Measurements from ENCODE around the gene GPBAR1. TPM values are rescaled to one million over a fixed set of nuclear protein-coding genes. Genes with fewer than 3 reads are reported as not detected.
"Not testable (repeated sequence)": the region's sequence is repeated elsewhere in the genome, so short reads cannot be mapped to it uniquely, and the experiment has no call there.

GPBAR1 gene
- polyA plus RNA-seq, 3 donors from 2014 or later, result 0.19 to 2.9 (median 0.22) TPM

DNA sequence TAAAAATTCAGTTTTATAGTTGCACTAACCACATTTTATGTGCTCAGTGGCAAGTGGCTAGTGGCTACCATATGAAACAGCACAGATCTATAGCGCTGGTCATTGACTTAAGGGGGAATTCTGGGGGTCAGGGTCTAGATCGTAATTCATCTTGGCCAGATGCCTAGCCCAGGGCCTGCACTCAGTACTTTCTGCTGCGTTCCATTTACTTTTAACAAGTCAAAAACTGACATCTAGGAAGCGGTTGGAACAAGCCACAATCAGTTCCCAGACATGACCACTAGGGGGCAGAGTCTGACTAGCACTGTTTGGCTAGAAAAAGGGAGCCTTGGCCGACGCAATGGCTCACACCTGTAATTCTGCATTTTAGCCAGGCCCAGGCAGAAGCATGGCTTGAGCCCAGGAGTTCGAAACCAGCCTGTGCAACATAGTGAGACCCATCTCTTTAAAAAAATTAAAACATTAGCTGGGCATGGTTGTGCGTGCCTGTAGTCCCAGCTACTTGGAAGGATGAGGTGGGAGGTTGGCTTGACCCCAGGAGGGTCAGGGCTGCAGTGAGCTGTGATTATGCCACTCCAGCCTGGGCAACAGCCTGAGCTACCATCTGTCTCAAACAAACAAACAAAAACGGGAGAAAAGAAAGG, 40.5 kb downstream of the GPBAR1 start:
- Mint-ChIP-seq H3K27ac (peak overlapping the region in 5 of 6 donors; percentile 33 to 85 (median 72)), H3K4me1 (peaks cover 5 to 9% of the 10 kb centered on the region in 2 donors), H3K36me3 (no peaks in the 10 kb centered on the region), H3K9me3 (no peaks in the 10 kb centered on the region), H3K27me3 (ENCODE audit: low read depth in 3 of 3) (peaks cover 0 to 1% (median 0%) of the 10 kb centered on the region in 3 donors), H3K4me3 (peak overlapping the region in 2 of 5 donors; percentile 5 to 8)
- DNase-seq, result peak; percentile 84 to 87 (median 84)

DNA sequence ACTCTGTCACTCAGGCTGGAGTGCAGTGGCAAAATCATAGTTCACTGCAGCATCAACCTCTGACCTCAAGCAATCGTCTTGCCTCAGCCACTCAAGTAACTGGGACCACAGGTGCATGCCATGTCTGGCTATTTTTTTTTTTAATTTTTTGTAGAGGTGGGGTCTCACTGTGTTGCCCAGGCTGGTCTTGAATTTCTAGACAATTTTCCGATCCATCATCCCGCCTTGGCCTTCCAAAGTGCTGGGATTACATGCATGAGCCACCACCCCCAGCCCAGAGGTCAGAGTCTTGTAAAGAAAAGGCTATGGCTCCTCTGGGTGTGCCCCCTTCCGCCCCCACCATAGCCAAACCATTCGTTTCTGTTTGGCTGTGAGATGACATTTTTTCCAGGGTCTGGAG, 44.6 kb downstream of the GPBAR1 start:
- H3K4me3 Mint-ChIP-seq, result no peak overlapping the region
- no peaks in the 10 kb centered on the region for H3K36me3 Mint-ChIP-seq
- H3K4me1 Mint-ChIP-seq, result peaks cover 5 to 9% of the 10 kb centered on the region in 2 donors
- H3K27me3 Mint-ChIP-seq (ENCODE audit: low read depth in 3 of 3), result peaks cover 0 to 3% (median 2%) of the 10 kb centered on the region in 3 donors
- no peak for DNase-seq
- peak overlapping the region in 1 of 6 donors; percentile 17 for H3K27ac Mint-ChIP-seq
- no peaks in the 10 kb centered on the region for H3K9me3 Mint-ChIP-seq

DNA sequence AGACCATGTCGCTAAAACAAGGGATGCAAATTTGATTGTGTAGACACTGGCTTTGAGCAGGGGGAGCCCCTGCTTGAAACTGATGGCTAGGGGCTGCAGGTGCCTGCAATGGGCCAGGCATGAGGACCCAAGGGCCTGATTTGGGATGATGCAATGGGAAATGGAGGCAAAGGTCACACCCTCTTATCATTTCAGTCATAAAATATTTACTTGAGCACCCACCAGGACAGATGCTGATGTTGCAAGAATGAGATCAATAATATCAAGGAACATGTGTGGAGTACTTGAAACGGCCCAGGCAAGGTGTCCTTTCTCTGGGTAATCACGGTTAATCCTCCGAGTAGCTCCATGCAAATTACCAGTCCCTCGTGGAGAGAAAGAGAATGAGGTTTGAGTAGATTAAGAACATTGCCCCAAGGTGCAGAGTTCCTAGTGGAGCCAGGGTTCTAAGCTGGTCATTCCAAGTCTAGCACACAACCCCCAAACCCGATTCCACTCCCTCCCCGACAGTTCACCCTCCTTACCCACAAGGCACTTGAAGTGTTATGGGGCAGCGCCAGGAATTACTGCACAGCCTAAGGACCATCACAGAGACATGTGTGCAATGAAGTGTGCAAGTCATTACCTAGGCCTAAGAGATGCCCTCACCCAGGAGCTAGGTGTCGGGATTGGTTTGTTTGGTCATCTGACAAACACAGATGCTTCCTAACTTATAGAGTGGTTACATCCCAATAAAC, 45.5 kb downstream of the GPBAR1 start:
- Mint-ChIP-seq H3K4me3 (no peak overlapping the region), H3K27ac (no peak overlapping the region), H3K9me3 (no peaks in the 10 kb centered on the region), H3K27me3 (ENCODE audit: low read depth in 3 of 3) (peaks cover 0 to 3% (median 2%) of the 10 kb centered on the region in 3 donors), H3K36me3 (no peaks in the 10 kb centered on the region), H3K4me1 (peaks cover 3% of the 10 kb centered on the region in 2 donors)
- no peak for DNase-seq

GRCh38 chr2:218307415-218308090, 46.7 kb downstream of the GPBAR1 start:
- no peaks in the 10 kb centered on the region for H3K36me3 Mint-ChIP-seq
- H3K27me3 Mint-ChIP-seq (ENCODE audit: low read depth in 3 of 3), result peaks cover 0 to 3% (median 2%) of the 10 kb centered on the region in 3 donors
- no peak overlapping the region for H3K27ac Mint-ChIP-seq
- no peak for DNase-seq
- no peaks in the 10 kb centered on the region for H3K9me3 Mint-ChIP-seq
- H3K4me1 Mint-ChIP-seq, result no peaks in the 10 kb centered on the region
- H3K4me3 Mint-ChIP-seq, result no peak overlapping the region

DNA sequence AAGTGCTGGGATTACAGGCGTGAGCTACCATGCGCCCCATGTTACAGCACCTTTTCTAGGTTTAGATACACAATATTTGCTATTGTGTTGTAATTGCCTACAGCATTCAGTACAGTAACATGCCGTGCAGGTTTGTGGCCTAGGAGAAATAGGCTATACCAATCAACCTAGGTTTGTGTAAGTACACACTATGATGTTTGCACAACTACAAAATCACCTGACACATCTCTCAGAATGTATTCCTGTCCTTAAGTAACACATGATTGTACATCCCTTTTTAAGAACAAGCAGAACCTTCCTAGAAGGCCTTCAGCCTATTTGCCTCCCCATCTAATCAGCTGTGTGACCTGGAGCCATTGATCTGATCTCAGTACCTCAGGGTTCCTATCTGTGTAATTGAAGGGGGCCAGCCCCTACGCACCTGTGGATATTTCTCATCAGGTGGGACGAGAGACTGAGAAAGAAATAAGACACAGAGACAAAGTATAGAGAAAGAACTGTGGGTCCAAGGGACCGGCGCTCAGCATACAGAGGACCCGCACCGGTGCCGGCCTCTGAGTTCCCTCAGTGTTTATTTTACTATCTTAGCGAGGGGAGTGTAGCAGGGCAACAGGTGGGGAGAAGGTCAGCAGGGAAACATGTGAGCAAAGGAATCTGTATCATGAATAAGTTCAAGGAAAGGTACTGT, 50.2 kb downstream of the GPBAR1 start:
- H3K9me3 Mint-ChIP-seq, result no peaks in the 10 kb centered on the region
- no peak for DNase-seq
- peaks cover 0 to 5% (median 0%) of the 10 kb centered on the region in 3 donors for H3K36me3 Mint-ChIP-seq
- H3K27me3 Mint-ChIP-seq (ENCODE audit: low read depth in 3 of 3), result peaks cover 2% of the 10 kb centered on the region in 3 donors
- no peak overlapping the region for H3K27ac Mint-ChIP-seq
- H3K4me1 Mint-ChIP-seq, result peaks cover 4 to 5% of the 10 kb centered on the region in 2 donors
- H3K4me3 Mint-ChIP-seq, result no peak overlapping the region

- H3K4me3 Mint-ChIP-seq; DNase-seq; H3K9me3 Mint-ChIP-seq; H3K27ac Mint-ChIP-seq; H3K36me3 Mint-ChIP-seq; H3K27me3 Mint-ChIP-seq (ENCODE audit: low read depth in 3 of 3): not testable (repeated sequence)
- peaks cover 9 to 12% of the 10 kb centered on the region in 2 donors for H3K4me1 Mint-ChIP-seq
Observed at GRCh38 chr2:218311541-218312266, 50.9 kb downstream of the GPBAR1 start.

GRCh38 chr2:218312267-218312756, 51.5 kb downstream of the GPBAR1 start:
- Mint-ChIP-seq H3K9me3 (no peaks in the 10 kb centered on the region), H3K27me3 (ENCODE audit: low read depth in 3 of 3) (peaks cover 2 to 4% (median 2%) of the 10 kb centered on the region in 3 donors), H3K4me3 (no peak overlapping the region), H3K4me1 (peaks cover 12 to 16% of the 10 kb centered on the region in 2 donors), H3K27ac (no peak overlapping the region), H3K36me3 (peaks cover 0 to 5% (median 0%) of the 10 kb centered on the region in 3 donors)
- DNase-seq, result no peak

GRCh38 chr2:218313356-218313755, 52.5 kb downstream of the GPBAR1 start:
- peaks cover 0 to 5% (median 0%) of the 10 kb centered on the region in 3 donors for H3K36me3 Mint-ChIP-seq
- no peak for DNase-seq
- no peaks in the 10 kb centered on the region for H3K9me3 Mint-ChIP-seq
- no peak overlapping the region for H3K27ac Mint-ChIP-seq
- H3K4me3 Mint-ChIP-seq, result no peak overlapping the region
- peaks cover 12 to 16% of the 10 kb centered on the region in 2 donors for H3K4me1 Mint-ChIP-seq
- H3K27me3 Mint-ChIP-seq (ENCODE audit: low read depth in 3 of 3), result peaks cover 1 to 4% (median 2%) of the 10 kb centered on the region in 3 donors

Other genes with a start within 250 kb of the GPBAR1 start
- under 1 TPM in 1 of 3 donors, not detected in 2; 0.50 TPM for gene RUFY4, start 191.8 kb upstream of the GPBAR1 start, polyA plus RNA-seq
- gene CXCR2, start 135.0 kb upstream of the GPBAR1 start, polyA plus RNA-seq, result 100 to 1,000 TPM in 1 of 3 donors, 10 to 100 TPM in 2; 34.2 to 117 (median 75.7) TPM
- 10 to 100 TPM; 13.0 to 64.7 (median 30.5) TPM for gene CXCR1, start 94.1 kb upstream of the GPBAR1 start, polyA plus RNA-seq
- 1,000 to 10,000 TPM; 1,394 to 2,060 (median 1,454) TPM for gene ARPC2, start 43.8 kb upstream of the GPBAR1 start, polyA plus RNA-seq
- 100 to 1,000 TPM in 2 of 3 donors, 10 to 100 TPM in 1; 71.8 to 158 (median 101) TPM for gene AAMP, start 9.1 kb downstream of the GPBAR1 start, polyA plus RNA-seq
- gene PNKD, start 9.5 kb downstream of the GPBAR1 start, polyA plus RNA-seq, result 100 to 1,000 TPM in 1 of 3 donors, 10 to 100 TPM in 2; 96.3 to 145 (median 98.9) TPM
- 100 to 1,000 TPM; 119 to 268 (median 155) TPM for gene TMBIM1, start 31.5 kb downstream of the GPBAR1 start, polyA plus RNA-seq
- gene CATIP, start 95.8 kb downstream of the GPBAR1 start, polyA plus RNA-seq, result under 1 TPM in 1 of 3 donors, not detected in 2; 0.08 TPM
- 1 to 10 TPM in 2 of 3 donors, under 1 TPM in 1; 0.66 to 1.8 (median 1.2) TPM for gene SLC11A1, start 121.3 kb downstream of the GPBAR1 start, polyA plus RNA-seq
- gene CTDSP1, start 138.9 kb downstream of the GPBAR1 start, polyA plus RNA-seq, result 10 to 100 TPM; 43.7 to 78.5 (median 61.8) TPM
- under 1 TPM in 2 of 3 donors, not detected in 1; 0.47 to 0.63 TPM for gene VIL1, start 158.1 kb downstream of the GPBAR1 start, polyA plus RNA-seq